Epithelial cell of proximal tubule (primary cell): Measurements from ENCODE around the gene MTO1. TPM values are rescaled to one million over a fixed set of nuclear protein-coding genes. Genes with fewer than 3 reads are reported as not detected.
"Not testable (repeated sequence)": the region's sequence is repeated elsewhere in the genome, so short reads cannot be mapped to it uniquely, and the experiment has no call there.

ENCODE experiments used
- DNase-seq: peaks from one replicate; pipeline ENCODE4 v3.0.0-alpha.2; 2011; ENCODE audit warnings: low read depth
- H3K4me3 ChIP-seq: 2 replicates; pipeline ENCODE4 v1.5.1; 2011; ENCODE audit warnings: low read depth, mild to moderate bottlenecking, low read length
- CTCF ChIP-seq: conservative IDR thresholded peaks from 2 replicates; pipeline ENCODE4 v1.5.1; 2012; ENCODE audit warnings: low read depth, mild to moderate bottlenecking, low read length
- total RNA-seq: library from RNA; depleted of rRNA; stranded (reverse); fragments of >200 nt; gene quantifications from 2 replicates; pipeline ENCODE4 v1.2.3, GENCODE V29; 2015

Gene MTO1
- total RNA-seq, 1 donor from 2014 or later = 23.5 TPM

GRCh38 chr6:73451223-73452106 is 10.1 kb upstream of the MTO1 start:
- peak overlapping the region; percentile 62 for H3K4me3 ChIP-seq
- no peak for DNase-seq
- no peak for TF ChIP-seq CTCF

- no peak for TF ChIP-seq CTCF
- H3K4me3 ChIP-seq = peak within 1 kb of the TSS; percentile 62
- no peak for DNase-seq
These were observed 9.5 kb upstream of the MTO1 start, which contains the start of gene CGAS for GRCh38 chr6:73452107-73452461. Gene CGAS, minus strand, starts transcription at chr6:73452297. Its CDS starts 116 bp downstream, at chr6:73452181.

- DNase-seq = no peak
These were observed 5.5 kb upstream of the MTO1 start for GRCh38 chr6:73455865-73456629.

GRCh38 chr6:73459474-73459873 is 2.1 kb upstream of the MTO1 start:
- not testable (repeated sequence) for H3K4me3 ChIP-seq, DNase-seq

More at GRCh38 chr6:73455865-73456629, 5.5 kb upstream of the MTO1 start:
- H3K4me3 ChIP-seq = no peak overlapping the region
- no peak for TF ChIP-seq CTCF

GRCh38 chr6:73460056-73460455 is 1.5 kb upstream of the MTO1 start:
- no peak for TF ChIP-seq CTCF
- no peak overlapping the region for H3K4me3 ChIP-seq
- no peak for DNase-seq

GRCh38 chr6:73471686-73472290 is 10.3 kb downstream of the MTO1 start:
- DNase-seq = no peak
- TF ChIP-seq CTCF = no peak
- no peak overlapping the region for H3K4me3 ChIP-seq

GRCh38 chr6:73476723-73477122 is 15.2 kb downstream of the MTO1 start:
- H3K4me3 ChIP-seq = no peak overlapping the region
- TF ChIP-seq CTCF = no peak
- DNase-seq = no peak
